HG03460 (cell line): ENCODE measurements around the gene RNF123.

ENCODE experiments used
- ATAC-seq: cut with Tn5 transposase; IDR thresholded peaks from one replicate; pipeline ENCODE4 v1.9.1; 2021; ENCODE audit not compliant: unreplicated experiment

Gene RNF123

GRCh38 chr3:49689046-49689907, at the start of gene RNF123, which contains the start of gene MST1:
RNF123 (plus strand) TSS chr3:49689557; CDS start chr3:49691166, 1,609 bp downstream.
MST1 (minus strand) TSS chr3:49689474; CDS start chr3:49688691, 783 bp downstream.
- ATAC-seq, result peak; percentile 60

GRCh38 chr3:49641292-49641691, 48.1 kb upstream of the RNF123 start:
- no peak for ATAC-seq

GRCh38 chr3:49641921-49642707, 47.2 kb upstream of the RNF123 start:
- no peak for ATAC-seq

GRCh38 chr3:49642708-49643145, 46.6 kb upstream of the RNF123 start:
- no peak for ATAC-seq

DNA sequence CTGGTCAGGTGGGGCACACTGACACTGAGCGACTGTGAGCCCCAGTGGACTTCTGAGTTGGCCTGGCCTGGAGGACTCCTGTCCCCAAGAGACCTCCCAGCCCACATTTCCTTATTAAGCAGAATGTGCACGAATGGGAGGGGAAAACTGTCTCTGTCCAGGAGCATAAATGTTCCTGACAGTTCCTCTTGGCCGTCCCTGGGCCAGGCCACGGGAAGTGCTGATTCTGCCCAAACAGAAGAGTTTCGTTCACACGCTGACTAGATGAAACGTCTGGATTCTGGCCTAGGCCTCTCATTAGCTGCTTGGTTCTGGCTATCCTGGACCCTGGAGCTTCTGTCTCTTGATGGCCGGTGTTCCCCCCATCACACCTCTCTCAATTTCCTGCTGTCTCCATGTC, 44.7 kb upstream of the RNF123 start:
- ATAC-seq, result no peak

DNA sequence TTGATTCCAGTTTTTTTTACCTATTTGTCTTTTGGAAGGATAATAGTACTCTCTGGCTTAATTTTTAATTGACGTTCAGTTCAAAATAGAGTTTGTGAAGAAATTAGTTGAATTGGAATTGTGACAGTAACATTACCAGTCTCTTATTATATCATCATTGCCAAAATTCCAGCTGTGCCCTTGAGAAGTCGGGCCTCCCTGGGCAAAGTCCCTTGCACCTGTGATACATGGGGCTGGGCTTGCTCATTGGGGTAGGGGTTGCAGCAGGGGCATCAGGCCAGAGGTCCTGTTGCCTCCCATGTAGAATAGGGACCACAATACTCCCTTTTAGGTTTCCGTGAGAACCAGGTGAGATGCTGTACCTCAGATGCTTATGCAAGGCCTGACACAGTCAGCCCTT, 43.1 kb upstream of the RNF123 start:
- no peak for ATAC-seq

GRCh38 chr3:49647741-49648140, 41.6 kb upstream of the RNF123 start:
- ATAC-seq, result no peak

GRCh38 chr3:49648354-49649019, 40.9 kb upstream of the RNF123 start:
- no peak for ATAC-seq

- no peak for ATAC-seq
Measured at GRCh38 chr3:49649576-49649975, 39.8 kb upstream of the RNF123 start.

- ATAC-seq, result no peak
Measured at GRCh38 chr3:49650177-49650576, 39.2 kb upstream of the RNF123 start.

GRCh38 chr3:49650637-49651036, 38.7 kb upstream of the RNF123 start:
- ATAC-seq, result no peak

DNA sequence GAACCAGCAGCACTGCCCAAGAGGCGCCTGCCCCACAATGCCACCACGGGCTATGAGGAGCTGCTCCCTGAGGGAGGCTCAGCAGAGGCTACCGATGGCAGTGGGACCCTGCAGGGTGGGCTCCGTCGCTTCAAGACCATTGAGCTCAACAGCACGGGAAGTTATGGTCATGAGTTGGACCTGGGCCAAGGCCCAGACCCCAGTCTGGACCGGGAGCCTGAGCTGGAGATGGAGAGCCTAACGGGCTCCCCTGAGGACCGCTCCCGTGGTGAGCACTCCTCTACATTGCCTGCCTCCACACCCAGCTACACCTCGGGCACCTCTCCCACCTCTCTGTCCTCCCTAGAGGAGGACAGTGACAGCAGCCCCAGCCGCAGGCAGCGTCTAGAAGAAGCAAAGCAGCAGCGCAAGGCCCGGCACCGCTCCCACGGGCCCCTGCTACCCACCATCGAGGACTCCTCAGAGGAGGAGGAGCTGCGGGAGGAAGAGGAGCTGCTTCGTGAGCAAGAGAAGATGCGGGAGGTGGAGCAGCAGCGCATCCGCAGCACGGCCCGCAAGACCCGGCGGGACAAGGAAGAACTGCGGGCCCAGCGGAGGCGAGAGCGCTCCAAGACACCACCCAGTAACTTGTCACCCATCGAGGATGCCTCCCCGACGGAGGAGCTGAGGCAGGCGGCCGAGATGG, 37.0 kb upstream of the RNF123 start:
- ATAC-seq, result no peak

DNA sequence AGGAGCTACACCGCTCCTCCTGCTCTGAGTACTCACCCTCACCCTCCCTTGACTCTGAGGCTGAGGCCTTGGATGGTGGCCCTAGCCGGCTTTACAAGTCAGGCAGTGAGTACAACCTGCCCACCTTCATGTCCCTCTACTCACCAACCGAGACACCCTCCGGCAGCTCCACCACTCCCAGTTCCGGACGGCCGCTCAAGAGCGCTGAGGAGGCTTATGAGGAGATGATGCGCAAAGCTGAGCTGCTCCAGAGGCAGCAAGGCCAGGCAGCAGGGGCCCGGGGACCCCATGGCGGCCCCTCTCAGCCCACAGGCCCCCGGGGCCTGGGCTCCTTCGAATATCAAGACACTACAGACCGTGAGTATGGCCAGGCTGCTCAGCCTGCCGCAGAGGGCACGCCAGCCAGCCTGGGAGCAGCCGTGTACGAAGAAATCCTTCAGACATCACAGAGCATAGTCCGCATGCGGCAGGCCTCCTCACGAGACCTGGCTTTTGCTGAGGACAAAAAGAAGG, 36.4 kb upstream of the RNF123 start:
- no peak for ATAC-seq

DNA sequence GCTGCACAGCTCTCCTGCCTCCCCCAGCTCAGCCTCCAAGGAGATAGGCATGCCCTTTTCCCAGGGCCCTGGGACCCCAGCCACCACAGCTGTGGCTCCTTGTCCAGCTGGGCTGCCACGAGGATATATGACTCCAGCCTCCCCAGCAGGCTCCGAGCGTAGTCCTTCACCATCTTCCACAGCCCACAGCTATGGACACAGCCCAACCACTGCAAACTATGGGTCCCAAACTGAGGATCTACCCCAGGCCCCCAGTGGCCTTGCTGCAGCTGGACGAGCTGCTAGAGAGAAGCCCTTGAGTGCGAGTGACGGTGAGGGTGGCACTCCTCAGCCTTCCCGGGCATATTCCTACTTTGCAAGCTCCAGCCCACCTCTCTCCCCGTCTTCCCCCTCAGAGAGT, 35.7 kb upstream of the RNF123 start:
- ATAC-seq, result no peak

- no peak for ATAC-seq
Measured at GRCh38 chr3:49654176-49654825, 35.1 kb upstream of the RNF123 start.

DNA sequence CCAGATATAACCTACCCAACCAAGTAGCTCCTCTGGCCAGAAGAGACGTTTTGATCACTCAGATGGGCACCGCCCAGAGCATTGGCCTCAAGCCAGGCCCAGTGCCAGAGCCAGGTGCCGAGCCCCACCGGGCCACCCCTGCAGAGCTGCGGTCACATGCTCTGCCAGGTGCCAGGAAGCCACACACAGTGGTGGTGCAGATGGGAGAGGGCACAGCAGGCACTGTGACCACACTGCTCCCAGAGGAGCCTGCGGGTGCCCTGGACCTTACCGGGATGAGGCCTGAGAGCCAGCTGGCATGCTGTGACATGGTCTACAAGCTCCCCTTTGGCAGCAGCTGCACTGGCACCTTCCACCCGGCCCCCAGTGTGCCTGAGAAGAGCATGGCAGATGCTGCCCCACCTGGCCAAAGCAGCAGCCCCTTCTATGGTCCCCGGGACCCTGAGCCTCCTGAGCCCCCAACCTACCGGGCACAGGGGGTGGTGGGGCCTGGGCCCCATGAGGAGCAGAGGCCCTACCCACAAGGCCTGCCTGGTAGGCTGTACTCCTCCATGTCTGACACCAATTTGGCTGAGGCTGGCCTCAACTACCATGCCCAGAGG, 34.3 kb upstream of the RNF123 start:
- no peak for ATAC-seq

DNA sequence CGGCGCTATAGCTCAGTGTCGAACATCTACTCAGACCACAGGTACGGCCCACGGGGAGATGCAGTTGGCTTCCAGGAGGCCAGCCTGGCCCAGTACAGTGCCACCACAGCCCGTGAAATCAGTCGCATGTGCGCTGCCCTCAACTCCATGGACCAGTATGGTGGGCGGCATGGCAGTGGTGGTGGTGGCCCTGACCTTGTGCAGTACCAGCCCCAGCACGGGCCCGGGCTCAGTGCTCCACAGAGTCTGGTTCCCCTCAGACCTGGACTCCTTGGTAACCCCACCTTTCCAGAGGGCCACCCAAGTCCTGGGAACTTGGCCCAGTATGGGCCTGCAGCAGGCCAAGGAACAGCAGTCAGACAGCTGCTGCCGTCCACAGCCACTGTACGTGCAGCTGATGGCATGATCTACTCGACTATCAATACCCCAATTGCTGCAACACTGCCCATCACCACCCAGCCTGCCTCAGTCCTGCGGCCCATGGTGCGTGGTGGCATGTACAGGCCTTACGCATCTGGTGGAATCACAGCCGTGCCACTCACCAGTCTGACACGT, 33.5 kb upstream of the RNF123 start:
- ATAC-seq, result no peak

DNA sequence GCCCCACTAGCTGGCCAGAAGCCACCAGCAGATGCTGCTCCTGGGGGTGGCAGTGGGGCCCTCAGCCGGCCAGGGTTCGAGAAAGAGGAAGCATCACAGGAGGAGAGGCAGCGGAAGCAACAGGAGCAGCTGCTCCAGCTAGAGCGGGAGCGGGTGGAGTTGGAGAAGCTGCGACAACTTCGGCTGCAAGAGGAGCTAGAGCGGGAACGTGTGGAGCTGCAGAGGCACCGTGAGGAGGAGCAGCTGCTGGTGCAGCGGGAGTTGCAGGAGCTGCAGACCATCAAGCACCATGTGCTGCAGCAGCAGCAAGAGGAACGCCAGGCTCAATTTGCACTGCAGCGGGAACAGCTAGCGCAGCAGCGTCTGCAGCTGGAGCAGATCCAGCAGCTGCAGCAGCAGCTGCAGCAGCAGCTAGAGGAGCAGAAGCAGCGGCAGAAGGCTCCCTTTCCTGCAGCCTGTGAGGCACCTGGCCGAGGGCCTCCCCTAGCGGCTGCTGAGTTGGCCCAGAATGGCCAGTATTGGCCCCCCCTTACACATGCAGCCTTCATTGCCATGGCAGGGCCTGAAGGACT, 32.7 kb upstream of the RNF123 start:
- ATAC-seq, result no peak
